Endometrial microvascular endothelial cells (primary cell): ENCODE data around the gene ERC2. TPM values are rescaled to one million over a fixed set of nuclear protein-coding genes. Genes with fewer than 3 reads are reported as not detected.

Experiments used
- in situ Hi-C: cut with HindIII; loops from 2 replicates; pipeline ENCODE4 v1.10.0; 2017; ENCODE audit warnings: low sequenced_read_pairs, low pct_unique_long_range_greater_than_20kb; ENCODE audit errors: inconsistent ontology term
- total RNA-seq: library from RNA; depleted of rRNA; stranded (reverse); fragments of >200 nt; gene quantifications from one replicate; pipeline ENCODE4 v1.2.3, GENCODE V29; 2015; ENCODE audit errors: inconsistent ontology term

The ERC2 gene
- total RNA-seq, 1 donor from 2014 or later: not detected

GRCh38 chr3:56209982-56210751 lies 258.1 kb downstream of the ERC2 start:
- in situ Hi-C loops: no loop called here

GRCh38 chr3:56207922-56208321 lies 260.3 kb downstream of the ERC2 start:
- in situ Hi-C loops: no loop called here

DNA sequence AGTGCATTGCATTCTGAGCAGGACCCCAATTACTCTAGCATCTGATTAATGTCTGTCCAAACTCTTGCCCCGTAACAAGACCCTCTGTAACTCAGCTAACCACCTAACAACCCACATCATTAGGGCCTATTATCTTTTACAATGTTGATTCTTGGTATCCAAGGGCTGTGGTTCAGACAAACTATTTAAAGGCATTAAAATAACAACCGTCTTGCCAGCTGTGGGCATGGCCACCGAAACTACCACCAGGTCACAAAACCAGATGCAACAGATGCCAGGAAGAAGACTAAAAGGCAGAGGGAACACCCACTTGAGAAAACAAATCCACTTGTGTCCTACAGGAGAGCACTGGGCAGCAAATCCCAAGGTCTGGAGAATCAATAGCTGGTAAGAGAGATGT lies 262.9 kb downstream of the ERC2 start:
- in situ Hi-C loops: no loop called here

DNA sequence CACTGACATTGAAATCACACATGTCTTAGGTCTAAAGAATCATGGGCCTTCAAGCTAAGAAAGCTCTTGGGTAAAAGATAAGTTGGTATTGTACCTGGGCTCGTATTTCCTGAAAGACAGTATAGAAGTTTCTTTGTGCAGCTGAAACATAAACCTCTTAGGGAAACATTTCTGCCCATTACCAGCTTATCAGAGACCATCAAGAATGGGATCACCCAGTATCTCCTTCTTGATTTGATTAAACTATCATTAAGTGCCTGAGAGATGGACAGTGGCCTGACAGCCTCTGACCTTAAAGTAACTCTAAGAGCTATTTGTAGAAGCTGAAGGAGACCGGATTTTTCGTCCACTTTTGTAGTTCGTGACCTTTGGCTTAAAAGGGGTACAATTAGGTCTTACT lies 265.3 kb downstream of the ERC2 start:
- in situ Hi-C loops: no loop called here

DNA sequence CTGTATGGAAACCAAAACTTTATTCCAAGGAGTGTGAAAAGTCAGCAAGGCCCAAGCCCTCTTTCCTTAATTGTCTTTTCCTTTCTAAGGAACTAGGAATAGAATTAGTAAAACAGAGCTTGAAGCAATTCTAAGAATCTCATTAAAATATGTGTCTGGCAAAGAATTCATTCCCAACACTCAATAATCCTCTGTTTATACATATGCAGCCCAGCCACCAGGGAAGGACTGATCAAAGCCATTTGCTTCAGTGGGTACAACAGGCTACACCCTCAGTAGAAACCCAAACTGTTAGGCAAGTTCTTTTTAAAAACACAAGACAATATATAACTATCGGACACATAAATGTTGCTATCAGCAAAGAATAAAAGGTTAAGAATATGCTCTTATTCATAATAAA lies 266.9 kb downstream of the ERC2 start:
- in situ Hi-C loops: no loop called here

- in situ Hi-C loops: no loop called here
These were observed 268.0 kb downstream of the ERC2 start for GRCh38 chr3:56200251-56200650.

DNA sequence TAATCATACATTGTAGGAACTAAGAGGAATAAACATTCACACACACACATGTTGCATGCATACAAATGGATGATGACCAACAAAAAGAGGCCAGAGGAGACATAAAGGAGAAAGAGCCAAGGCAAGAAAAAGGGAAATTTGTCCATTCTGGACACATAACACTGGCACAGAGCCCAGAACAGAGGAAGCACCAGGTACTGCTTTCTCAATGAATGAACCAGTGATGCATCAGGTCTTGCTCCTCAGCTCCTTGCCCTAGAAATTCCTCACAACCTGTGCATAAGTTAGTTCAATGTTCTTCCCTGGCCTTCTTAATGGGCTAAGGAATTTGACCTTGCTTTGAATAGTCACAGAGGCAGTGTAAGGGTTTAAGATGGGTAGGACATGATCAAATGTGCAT lies 270.3 kb downstream of the ERC2 start:
- in situ Hi-C loops: no loop called here

- in situ Hi-C loops: no loop called here
These were observed 270.9 kb downstream of the ERC2 start for GRCh38 chr3:56197259-56197965.

DNA sequence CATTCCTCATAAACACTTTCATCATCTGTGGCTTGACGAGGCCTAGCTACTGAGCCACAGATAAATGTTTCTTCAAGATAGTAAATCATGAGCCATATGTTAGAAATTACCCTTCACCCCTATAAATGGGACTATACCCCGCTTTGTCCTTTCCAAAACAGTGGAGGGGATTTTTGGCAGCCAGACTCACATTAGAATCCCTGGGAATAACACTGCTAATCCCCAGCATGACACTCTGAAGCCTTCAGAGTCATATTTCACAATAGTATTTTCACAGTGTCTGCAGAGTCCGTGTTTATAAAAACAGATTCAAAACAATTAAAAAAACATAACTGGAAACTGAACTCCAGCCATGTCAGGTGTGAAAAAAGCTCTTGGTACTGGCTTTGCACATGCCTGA lies 271.6 kb downstream of the ERC2 start:
- in situ Hi-C loops: no loop called here

GRCh38 chr3:56193519-56193918 lies 274.7 kb downstream of the ERC2 start:
- in situ Hi-C loops: no loop called here

DNA sequence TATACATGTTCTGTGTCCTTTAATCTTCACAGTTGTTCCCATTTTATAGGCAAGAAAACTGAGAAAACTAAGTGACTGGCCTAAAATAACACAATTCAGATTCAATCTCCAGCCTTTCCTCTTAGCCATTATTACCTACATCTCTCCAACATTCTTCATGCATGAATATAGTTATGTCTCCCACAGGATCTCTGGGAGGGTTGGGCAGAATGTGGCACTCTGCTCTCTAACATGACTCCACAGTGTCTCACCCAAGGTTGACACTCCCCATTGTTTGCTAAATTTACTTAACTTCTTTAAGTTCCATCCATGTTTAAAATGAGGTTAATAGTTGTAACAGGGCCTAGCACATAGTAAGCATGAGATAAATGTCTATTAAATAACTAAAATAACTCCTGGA lies 276.3 kb downstream of the ERC2 start:
- in situ Hi-C loops: no loop called here

- in situ Hi-C loops: no loop called here
These were observed 277.4 kb downstream of the ERC2 start for GRCh38 chr3:56190771-56191305.

GRCh38 chr3:56190130-56190529 lies 278.1 kb downstream of the ERC2 start:
- in situ Hi-C loops: no loop called here

- in situ Hi-C loops: no loop called here
These were observed 278.7 kb downstream of the ERC2 start for GRCh38 chr3:56189536-56189935.

DNA sequence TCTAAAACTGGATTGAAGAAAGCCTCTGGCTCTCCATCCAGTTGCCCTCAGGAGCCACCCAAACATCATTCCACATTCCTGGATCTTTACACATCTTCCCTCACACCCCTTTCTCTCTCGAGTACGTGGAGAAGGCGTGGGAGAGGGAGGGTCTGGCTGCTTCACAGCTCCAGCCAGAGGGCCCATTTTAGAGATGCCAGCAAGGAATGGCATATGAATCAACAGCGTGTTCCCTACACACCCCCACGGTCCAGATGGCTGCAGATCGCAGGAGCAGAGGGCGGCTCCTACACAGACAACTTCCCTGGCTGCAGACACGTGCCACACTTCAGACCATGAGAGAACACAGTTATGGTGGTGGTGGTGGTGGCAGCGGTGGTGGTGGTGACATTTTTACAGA lies 280.1 kb downstream of the ERC2 start:
- in situ Hi-C loops: no loop called here

GRCh38 chr3:56187051-56187450 lies 281.2 kb downstream of the ERC2 start:
- in situ Hi-C loops: no loop called here

DNA sequence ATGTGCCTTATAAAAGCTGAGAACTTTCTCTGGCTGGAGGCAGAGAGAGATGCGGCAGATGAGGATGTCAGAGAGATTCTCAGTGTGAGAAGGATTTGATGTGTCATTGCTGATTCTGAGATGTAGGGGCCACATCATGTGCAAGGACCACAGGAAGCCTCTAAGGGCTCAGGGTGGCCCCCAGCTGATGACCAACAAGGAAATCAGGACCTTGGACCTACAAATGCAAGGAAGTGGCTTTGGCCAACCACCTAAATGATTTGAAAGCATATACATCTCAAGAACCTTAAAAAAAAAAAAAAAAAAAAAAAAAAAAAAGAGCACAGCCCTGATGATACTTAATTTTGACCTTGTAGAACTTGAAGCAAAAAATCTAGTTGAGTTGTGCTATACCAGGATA lies 282.4 kb downstream of the ERC2 start:
- in situ Hi-C loops: no loop called here

- in situ Hi-C loops: no loop called here
These were observed 284.7 kb downstream of the ERC2 start for GRCh38 chr3:56183529-56183928.

- in situ Hi-C loops: no loop called here
These were observed 287.8 kb downstream of the ERC2 start for GRCh38 chr3:56180433-56180832.

DNA sequence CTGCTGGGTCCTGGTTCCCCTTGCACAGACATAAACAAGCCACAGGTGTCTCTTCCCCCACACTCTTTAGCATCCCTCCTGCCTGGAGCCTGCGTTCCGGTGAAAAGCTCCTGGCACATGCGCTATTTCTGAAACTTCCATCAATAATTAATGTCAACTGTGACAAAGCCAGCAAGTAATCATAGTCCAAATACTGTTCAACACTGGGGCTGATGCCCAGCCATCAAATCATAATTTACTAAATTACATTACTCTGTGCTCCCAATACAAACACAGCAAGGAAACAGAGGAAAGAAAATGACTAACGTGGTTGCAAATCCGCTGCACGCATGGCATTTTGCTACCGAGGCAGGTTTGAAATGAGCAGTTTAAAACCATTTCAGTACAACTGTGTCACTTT lies 294.7 kb downstream of the ERC2 start:
- in situ Hi-C loops: no loop called here
